ENCODE measurements around the gene SRPK2.

The SRPK2 gene

DNA sequence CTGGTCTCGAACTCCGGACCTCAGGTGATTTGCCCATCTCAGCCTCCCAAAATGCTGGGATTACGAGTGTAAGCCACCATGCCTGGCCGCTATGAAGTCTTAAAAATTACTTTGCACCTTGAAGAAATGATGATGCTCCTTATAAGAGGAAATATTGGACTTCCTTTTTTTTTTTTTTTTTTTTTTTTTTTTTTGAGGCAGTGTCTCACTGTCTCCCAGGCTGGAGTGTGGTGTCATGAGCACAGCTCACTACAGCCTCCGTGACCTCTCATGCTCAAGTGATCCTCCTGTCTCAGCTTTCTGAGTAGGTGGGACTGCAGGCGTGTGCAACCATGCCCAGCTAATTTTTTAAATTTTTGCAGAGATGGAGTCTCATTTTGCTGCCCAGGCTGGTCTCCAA is 309.4 kb downstream of the SRPK2 start:
- Histone ChIP-seq H3K4me2 (ENCODE audit: low read length) (no peak overlapping the region), H3K9me2 (ENCODE audit: low read depth, low read length) (no peaks in the 10 kb centered on the region), H3F3A (ENCODE audit: insufficient read depth, low read length) (0 out of 2 replicates have a peak, but pooled peaks cover 5% of the 10 kb centered on the region), H3K36me3 (ENCODE audit: insufficient read depth, low read length) (peaks cover 98% of the 10 kb centered on the region), H3K4me3 (ENCODE audit: low read depth, low read length, poor library complexity, severe bottlenecking) (no peak overlapping the region), H4K20me1 (ENCODE audit: insufficient read depth, low read length) (no peaks in the 10 kb centered on the region), H3K9me3 (ENCODE audit: low read length) (no peaks in the 10 kb centered on the region), H2AFZ (ENCODE audit: low read length) (no peak overlapping the region), H3K27me3 (ENCODE audit: insufficient read depth, low read length) (no peaks in the 10 kb centered on the region), H3K79me2 (ENCODE audit: insufficient read depth, low read length) (no peaks in the 10 kb centered on the region), H3K27ac (ENCODE audit: low read depth, low read length, poor library complexity, severe bottlenecking) (no peak overlapping the region), H3K9ac (ENCODE audit: low read length) (no peak overlapping the region), H3K4me1 (ENCODE audit: insufficient read depth, low read length, severe bottlenecking) (no peaks in the 10 kb centered on the region)
- TF ChIP-seq, protein P1, sequence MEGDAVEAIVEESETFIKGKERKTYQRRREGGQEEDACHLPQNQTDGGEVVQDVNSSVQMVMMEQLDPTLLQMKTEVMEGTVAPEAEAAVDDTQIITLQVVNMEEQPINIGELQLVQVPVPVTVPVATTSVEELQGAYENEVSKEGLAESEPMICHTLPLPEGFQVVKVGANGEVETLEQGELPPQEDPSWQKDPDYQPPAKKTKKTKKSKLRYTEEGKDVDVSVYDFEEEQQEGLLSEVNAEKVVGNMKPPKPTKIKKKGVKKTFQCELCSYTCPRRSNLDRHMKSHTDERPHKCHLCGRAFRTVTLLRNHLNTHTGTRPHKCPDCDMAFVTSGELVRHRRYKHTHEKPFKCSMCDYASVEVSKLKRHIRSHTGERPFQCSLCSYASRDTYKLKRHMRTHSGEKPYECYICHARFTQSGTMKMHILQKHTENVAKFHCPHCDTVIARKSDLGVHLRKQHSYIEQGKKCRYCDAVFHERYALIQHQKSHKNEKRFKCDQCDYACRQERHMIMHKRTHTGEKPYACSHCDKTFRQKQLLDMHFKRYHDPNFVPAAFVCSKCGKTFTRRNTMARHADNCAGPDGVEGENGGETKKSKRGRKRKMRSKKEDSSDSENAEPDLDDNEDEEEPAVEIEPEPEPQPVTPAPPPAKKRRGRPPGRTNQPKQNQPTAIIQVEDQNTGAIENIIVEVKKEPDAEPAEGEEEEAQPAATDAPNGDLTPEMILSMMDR (IDR thresholded peaks at IDR 0.05; ENCODE audit: low read length), result no peak
- no peak for TF ChIP-seq EZH2 (IDR thresholded peaks at IDR 0.05; ENCODE audit: borderline replicate concordance, low read length)

DNA sequence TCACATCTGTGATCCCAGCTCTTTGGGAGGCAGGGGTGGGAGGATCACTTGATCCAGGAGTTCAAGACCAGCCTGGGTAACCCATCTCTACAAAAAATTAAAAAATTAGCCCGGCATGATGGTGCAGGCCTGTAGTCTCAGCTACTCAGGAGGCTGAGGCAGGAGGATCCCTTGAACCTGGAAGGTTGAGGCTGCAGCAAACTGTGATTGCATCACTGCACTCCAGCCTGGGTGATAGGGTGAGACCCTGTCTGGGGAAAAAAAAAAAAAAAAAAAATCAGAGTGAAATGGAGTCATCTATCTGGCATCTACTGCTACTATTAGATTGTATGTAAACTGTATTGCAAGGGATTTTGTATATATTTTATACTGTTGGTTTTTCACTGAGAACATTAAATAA is 315.6 kb downstream of the SRPK2 start:
- Histone ChIP-seq H3K4me1 (ENCODE audit: insufficient read depth, low read length, severe bottlenecking) (no peaks in the 10 kb centered on the region), H3K4me2 (ENCODE audit: low read length) (no peak overlapping the region), H3K36me3 (ENCODE audit: insufficient read depth, low read length) (peaks cover 96% of the 10 kb centered on the region), H3K9me3 (ENCODE audit: low read length) (no peaks in the 10 kb centered on the region), H3F3A (ENCODE audit: insufficient read depth, low read length) (0 out of 2 replicates have a peak, but pooled peaks cover 9% of the 10 kb centered on the region), H4K20me1 (ENCODE audit: insufficient read depth, low read length) (no peaks in the 10 kb centered on the region), H3K9me2 (ENCODE audit: low read depth, low read length) (no peaks in the 10 kb centered on the region), H3K79me2 (ENCODE audit: insufficient read depth, low read length) (no peaks in the 10 kb centered on the region), H3K27ac (ENCODE audit: low read depth, low read length, poor library complexity, severe bottlenecking) (no peak overlapping the region), H2AFZ (ENCODE audit: low read length) (no peak overlapping the region), H3K9ac (ENCODE audit: low read length) (no peak overlapping the region), H3K27me3 (ENCODE audit: insufficient read depth, low read length) (no peaks in the 10 kb centered on the region), H3K4me3 (ENCODE audit: low read depth, low read length, poor library complexity, severe bottlenecking) (no peak overlapping the region)
- no peak for TF ChIP-seq EZH2 (IDR thresholded peaks at IDR 0.05; ENCODE audit: borderline replicate concordance, low read length)
- TF ChIP-seq, protein P1 (IDR thresholded peaks at IDR 0.05; ENCODE audit: low read length), result no peak

DNA sequence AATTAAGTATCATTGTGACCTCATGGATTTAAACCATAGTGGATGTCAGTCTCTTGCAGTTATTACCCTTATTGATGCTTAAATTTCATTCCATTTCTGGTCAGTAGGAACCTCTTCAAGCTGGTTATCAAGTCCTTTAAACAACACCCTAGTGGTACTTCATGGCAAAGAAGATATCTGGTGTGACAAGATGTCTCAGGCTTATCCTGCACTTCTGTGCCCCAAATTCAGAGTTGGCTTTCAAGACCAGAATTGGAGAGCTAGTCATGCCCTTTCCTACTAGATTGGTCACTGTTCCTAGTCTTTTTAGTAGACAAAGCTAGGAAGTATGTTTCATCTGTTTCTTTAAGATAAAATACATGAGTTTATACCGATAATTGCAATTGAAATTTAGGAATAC is 319.8 kb downstream of the SRPK2 start:
- Histone ChIP-seq H3K79me2 (ENCODE audit: insufficient read depth, low read length) (peaks cover 12% of the 10 kb centered on the region; the same call in 1 of the 2 replicates), H3K4me1 (ENCODE audit: insufficient read depth, low read length, severe bottlenecking) (no peaks in the 10 kb centered on the region), H3K36me3 (ENCODE audit: insufficient read depth, low read length) (peaks cover 92% of the 10 kb centered on the region), H3K4me2 (ENCODE audit: low read length) (no peak overlapping the region), H2AFZ (ENCODE audit: low read length) (no peak overlapping the region), H3F3A (ENCODE audit: insufficient read depth, low read length) (0 out of 2 replicates have a peak, but pooled peaks cover 6% of the 10 kb centered on the region), H3K27ac (ENCODE audit: low read depth, low read length, poor library complexity, severe bottlenecking) (no peak overlapping the region), H3K27me3 (ENCODE audit: insufficient read depth, low read length) (no peaks in the 10 kb centered on the region), H3K4me3 (ENCODE audit: low read depth, low read length, poor library complexity, severe bottlenecking) (no peak overlapping the region), H3K9me2 (ENCODE audit: low read depth, low read length) (no peaks in the 10 kb centered on the region), H3K9ac (ENCODE audit: low read length) (no peak overlapping the region), H3K9me3 (ENCODE audit: low read length) (no peaks in the 10 kb centered on the region), H4K20me1 (ENCODE audit: insufficient read depth, low read length) (no peaks in the 10 kb centered on the region)
- no peak for TF ChIP-seq EZH2 (IDR thresholded peaks at IDR 0.05; ENCODE audit: borderline replicate concordance, low read length)
- TF ChIP-seq, protein P1 (IDR thresholded peaks at IDR 0.05; ENCODE audit: low read length), result no peak

Data from OCI-LY1 (cell line).